Measurements from ENCODE around the gene IL10.
A peak's percentile ranks its signal among the peaks of the same experiment; 100 is the strongest.

The IL10 gene

GRCh38 chr1:206732992-206733391 is 39.3 kb downstream of the IL10 start:
- no peak for DNase-seq

- DNase-seq = no peak
Measured at GRCh38 chr1:206732508-206732907, 39.8 kb downstream of the IL10 start.

GRCh38 chr1:206729507-206729906 is 42.8 kb downstream of the IL10 start:
- no peak for DNase-seq

- DNase-seq = no peak
Measured at GRCh38 chr1:206729050-206729449, 43.2 kb downstream of the IL10 start.

- no peak for DNase-seq
Measured at GRCh38 chr1:206728697-206728987, 43.7 kb downstream of the IL10 start.

- no peak for DNase-seq
Measured at GRCh38 chr1:206727981-206728696, 44.2 kb downstream of the IL10 start.

GRCh38 chr1:206725109-206725963 is 47.0 kb downstream of the IL10 start:
- DNase-seq = peak; percentile 67

- no peak for DNase-seq
Measured at GRCh38 chr1:206723805-206724472, 48.4 kb downstream of the IL10 start.

- no peak for DNase-seq
Measured at GRCh38 chr1:206723462-206723804, 48.9 kb downstream of the IL10 start.

- DNase-seq = no peak
Measured at GRCh38 chr1:206722751-206723461, 49.4 kb downstream of the IL10 start.

- DNase-seq = no peak
Measured at GRCh38 chr1:206721454-206721853, 50.8 kb downstream of the IL10 start.

- no peak for DNase-seq
Measured at GRCh38 chr1:206719169-206719839, 53.0 kb downstream of the IL10 start.

- DNase-seq = no peak
Measured at GRCh38 chr1:206717674-206717989, 54.7 kb downstream of the IL10 start.
